GM23338 (cell line): ENCODE measurements around the gene EGFL8. TPM values are rescaled to one million over a fixed set of nuclear protein-coding genes. Genes with fewer than 3 reads are reported as not detected.

Experiments used
- ATAC-seq: fragments of 200-7000 bp; cut with Tn5 transposase; 3 replicates; pipeline ENCODE4 v1.9.1; 2020
- DNase-seq: peaks from one replicate; pipeline ENCODE4 v3.0.0-alpha.2; 2015; ENCODE audit warnings: low spot score
- H2AFZ ChIP-seq: fragments of 200-600 bp; sonication (generic); 2 replicates; pipeline ENCODE4 v1.8.0; 2016; ENCODE audit warnings: antibody characterized with exemption, mild to moderate bottlenecking, moderate library complexity
- H3F3A ChIP-seq: fragments of 200-600 bp; sonication (generic); replicated peaks from 2 replicates; pipeline ENCODE4 v1.8.0; 2017; ENCODE audit warnings: antibody characterized with exemption, mixed run types, low read depth
- H3K27ac ChIP-seq: fragments of 200-600 bp; sonication (generic); 2 replicates; pipeline ENCODE4 v1.6.1; 2016; ENCODE audit warnings: low read depth
- H3K27me3 ChIP-seq: fragments of 200-600 bp; sonication (generic); 2 replicates; pipeline ENCODE4 v1.8.0; 2016; ENCODE audit warnings: mild to moderate bottlenecking, mixed run types, moderate library complexity; ENCODE audit not compliant: insufficient read depth
- H3K36me3 ChIP-seq: fragments of 200-600 bp; sonication (generic); 2 replicates; pipeline ENCODE4 v1.8.0; 2016; ENCODE audit warnings: mild to moderate bottlenecking; ENCODE audit not compliant: insufficient read depth
- H3K4me1 ChIP-seq: fragments of 200-600 bp; sonication (generic); 2 replicates; pipeline ENCODE4 v1.8.0; 2016; ENCODE audit warnings: mild to moderate bottlenecking, moderate library complexity; ENCODE audit not compliant: insufficient read depth
- H3K4me2 ChIP-seq: fragments of 200-600 bp; sonication (generic); 2 replicates; pipeline ENCODE4 v1.7.1; 2017; ENCODE audit warnings: mixed run types
- H3K4me3 ChIP-seq: fragments of 200-600 bp; sonication (generic); 2 replicates; pipeline ENCODE4 v1.6.1; 2016; ENCODE audit warnings: mixed run types
- H3K79me2 ChIP-seq: fragments of 200-600 bp; sonication (generic); replicated peaks from 2 replicates; pipeline ENCODE4 v1.8.0; 2017; ENCODE audit warnings: mild to moderate bottlenecking; ENCODE audit not compliant: insufficient read depth
- H3K9me2 ChIP-seq: fragments of 200-600 bp; sonication (generic); 2 replicates; pipeline ENCODE4 v1.8.0; 2017; ENCODE audit not compliant: insufficient read depth
- H4K20me1 ChIP-seq: fragments of 200-600 bp; sonication (generic); replicated peaks from 2 replicates; pipeline ENCODE4 v1.8.0; 2017; ENCODE audit warnings: mild to moderate bottlenecking; ENCODE audit not compliant: insufficient read depth
- H3K27ac Mint-ChIP-seq: 2 replicates; pipeline ENCODE4 v1.8.0; 2020; ENCODE audit warnings: inconsistent platforms, mild to moderate bottlenecking, moderate library complexity, mixed read lengths
- H3K27me3 Mint-ChIP-seq: 3 replicates; pipeline ENCODE4 v1.8.0; 2022; ENCODE audit warnings: low read depth, mild to moderate bottlenecking, moderate library complexity, mixed read lengths, inconsistent platforms; ENCODE audit not compliant: insufficient read depth, poor library complexity
- H3K36me3 Mint-ChIP-seq: 3 replicates; pipeline ENCODE4 v1.8.0; 2021; ENCODE audit warnings: low read depth, mild to moderate bottlenecking, inconsistent platforms, moderate library complexity, mixed read lengths
- H3K4me1 Mint-ChIP-seq: 3 replicates; pipeline ENCODE4 v1.8.0; 2020; ENCODE audit warnings: mild to moderate bottlenecking, inconsistent platforms, mixed read lengths
- H3K4me3 Mint-ChIP-seq: 3 replicates; pipeline ENCODE4 v1.8.0; 2021; ENCODE audit warnings: moderate library complexity, mild to moderate bottlenecking, inconsistent platforms, mixed read lengths
- H3K9me3 Mint-ChIP-seq: 3 replicates; pipeline ENCODE4 v1.8.0; 2020; ENCODE audit warnings: moderate library complexity, mild to moderate bottlenecking, inconsistent platforms, mixed read lengths
- CREB1 ChIP-seq: fragments of 250-450 bp; sonication (Bioruptor Pico); IDR thresholded peaks from 2 replicates; pipeline ENCODE4 v1.5.0; 2020; ENCODE audit warnings: low read depth, mild to moderate bottlenecking, moderate library complexity
- EZH2 ChIP-seq: fragments of 200-600 bp; sonication (generic); IDR thresholded peaks from one replicate; pipeline ENCODE4 v1.8.0; 2017; ENCODE audit warnings: antibody characterized with exemption, mild to moderate bottlenecking, low read depth; ENCODE audit not compliant: unreplicated experiment
- EZH2phosphoT487 ChIP-seq: fragments of 200-600 bp; sonication (generic); IDR thresholded peaks from one replicate; pipeline ENCODE4 v1.8.1; 2018; ENCODE audit warnings: antibody characterized with exemption; ENCODE audit not compliant: unreplicated experiment
- NANOG ChIP-seq: IDR thresholded peaks from 2 replicates; pipeline ENCODE4 v1.6.1; 2016; ENCODE audit warnings: antibody characterized with exemption, borderline replicate concordance
- POLR2AphosphoS5 ChIP-seq: IDR thresholded peaks from 2 replicates; pipeline ENCODE4 v1.6.1; 2016; ENCODE audit warnings: antibody characterized with exemption, low read depth
- polyA plus RNA-seq: library from polyadenylated mRNA; unstranded; fragments of >200 nt; fragmentation: Nextera tagmentation; extraction: Ambion mirVana; gene quantifications from 2 replicates; pipeline ENCODE4 v1.2.1, GENCODE V29; 2016
- total RNA-seq: library from RNA; depleted of rRNA; stranded (reverse); fragments of >200 nt; shearing (Covaris generic); gene quantifications from 2 replicates; pipeline ENCODE4 v1.2.3, GENCODE V29; 2014

The EGFL8 gene
- total and polyA plus RNA-seq, 2 experiments from 2014 or later: 6.1 to 7.4 TPM

GRCh38 chr6:32175322-32175710 is 10.9 kb downstream of the EGFL8 start:
- peak overlapping the region; percentile 85 for H3K4me2 ChIP-seq
- Mint-ChIP-seq H3K27ac (peak overlapping the region; percentile 56; the same call in 1 of the 2 replicates), H3K4me3 (peak overlapping the region; percentile 79), H3K4me1 (peaks cover 43% of the 10 kb centered on the region), H3K9me3 (no peaks in the 10 kb centered on the region), H3K27me3 (peaks cover 22% of the 10 kb centered on the region), H3K36me3 (peaks cover 31% of the 10 kb centered on the region)
- H3K4me1 ChIP-seq: peaks cover 22% of the 10 kb centered on the region
- peaks cover 54% of the 10 kb centered on the region for H3K79me2 ChIP-seq
- peaks cover 14% of the 10 kb centered on the region; the same call in 1 of the 2 replicates for H4K20me1 ChIP-seq
- H3F3A ChIP-seq: 0 out of 2 replicates have a peak, but pooled peaks cover 7% of the 10 kb centered on the region
- H2AFZ ChIP-seq: no peak overlapping the region
- H3K9me2 ChIP-seq: no peaks in the 10 kb centered on the region
- H3K4me3 ChIP-seq: peak overlapping the region; percentile 79
- ATAC-seq: no peak
- 0 out of 2 replicates have a peak overlapping the region, but pooled peaks have one; percentile 45 for H3K27ac ChIP-seq
- peak; percentile 30 for DNase-seq
- H3K27me3 ChIP-seq: no peaks in the 10 kb centered on the region
- no peaks in the 10 kb centered on the region for H3K36me3 ChIP-seq
- no peak for TF ChIP-seq EZH2
- no peak for TF ChIP-seq NANOG
- no peak for TF ChIP-seq EZH2phosphoT487

GRCh38 chr6:32175711-32176475 is 11.5 kb downstream of the EGFL8 start, which contains the start of gene AGPAT1:
Gene AGPAT1, minus strand, starts transcription at chr6:32176084. Its CDS starts 4,588 bp downstream, at chr6:32171496.
- ATAC-seq (peak; percentile 66), DNase-seq (peak; percentile 98)
- TF ChIP-seq EZH2phosphoT487 (no peak), POLR2AphosphoS5 (peak; percentile 75), CREB1 (peak; percentile 48; the same call in 1 of the 2 replicates)
- peak within 1 kb of the TSS; percentile 79 for H3K4me3 ChIP-seq
- Mint-ChIP-seq H3K4me3 (peak within 1 kb of the TSS; percentile 79), H3K27me3 (peaks cover 19% of the 10 kb centered on the region), H3K4me1 (peaks cover 43% of the 10 kb centered on the region), H3K36me3 (peaks cover 31% of the 10 kb centered on the region), H3K27ac (peak within 1 kb of the TSS; percentile 91), H3K9me3 (no peaks in the 10 kb centered on the region)
- H3K79me2 ChIP-seq: peaks cover 54% of the 10 kb centered on the region
- H2AFZ ChIP-seq: no peak within 1 kb of the TSS
- H3F3A ChIP-seq: 0 out of 2 replicates have a peak, but pooled peaks cover 7% of the 10 kb centered on the region
- peaks cover 22% of the 10 kb centered on the region for H3K4me1 ChIP-seq
- no peaks in the 10 kb centered on the region for H3K9me2 ChIP-seq
- no peaks in the 10 kb centered on the region for H3K27me3 ChIP-seq
- H3K36me3 ChIP-seq: peaks cover 2% of the 10 kb centered on the region; the same call in 1 of the 2 replicates
- peaks cover 10% of the 10 kb centered on the region; the same call in 1 of the 2 replicates for H4K20me1 ChIP-seq
- H3K27ac ChIP-seq: peak within 1 kb of the TSS; percentile 93
- peak within 1 kb of the TSS; percentile 85 for H3K4me2 ChIP-seq

DNA sequence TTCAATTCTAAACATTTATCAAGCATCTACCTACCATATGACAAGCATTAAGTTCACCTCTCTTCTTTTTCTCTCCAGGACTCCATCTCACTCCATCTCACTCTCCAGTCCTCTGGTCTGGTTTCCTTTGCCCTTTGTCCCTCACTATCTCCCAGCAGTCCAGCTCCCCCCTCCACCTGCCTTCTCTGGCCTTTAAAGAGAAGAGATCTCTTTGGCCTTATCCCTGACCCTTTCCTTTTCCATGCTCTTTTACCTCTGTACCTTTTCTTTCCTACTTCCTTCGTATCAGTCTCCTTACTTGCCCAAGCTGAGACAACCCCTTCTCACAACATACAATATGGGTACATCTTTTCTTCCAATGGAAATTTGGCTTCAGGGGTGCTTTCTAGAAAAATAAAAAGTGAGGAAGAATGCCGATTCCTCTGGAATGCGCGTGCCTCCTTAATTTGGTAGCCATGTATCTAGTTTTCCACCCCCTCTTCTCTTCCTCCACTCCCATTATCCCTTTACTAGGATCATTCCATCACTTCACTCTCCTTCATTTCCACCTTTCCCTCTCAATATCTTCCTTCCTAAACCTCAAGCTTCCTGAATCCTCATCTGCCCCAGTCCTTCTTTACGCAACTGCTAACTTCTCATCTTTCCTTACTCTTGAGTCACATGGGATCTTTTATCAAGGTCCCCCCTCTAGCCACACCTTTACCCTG is 12.2 kb downstream of the EGFL8 start:
- no peak overlapping the region for H2AFZ ChIP-seq
- peak overlapping the region; percentile 91 for H3K27ac Mint-ChIP-seq
- H3K4me1 Mint-ChIP-seq: peaks cover 46% of the 10 kb centered on the region
- H3F3A ChIP-seq: 0 out of 2 replicates have a peak, but pooled peaks cover 7% of the 10 kb centered on the region
- H3K27me3 ChIP-seq: no peaks in the 10 kb centered on the region
- H3K27me3 Mint-ChIP-seq: peaks cover 19% of the 10 kb centered on the region
- no peak for TF ChIP-seq NANOG
- H3K4me1 ChIP-seq: peaks cover 22% of the 10 kb centered on the region
- peaks cover 2% of the 10 kb centered on the region; the same call in 1 of the 2 replicates for H3K36me3 ChIP-seq
- peaks cover 10% of the 10 kb centered on the region; the same call in 1 of the 2 replicates for H4K20me1 ChIP-seq
- no peaks in the 10 kb centered on the region for H3K9me3 Mint-ChIP-seq
- peaks cover 54% of the 10 kb centered on the region for H3K79me2 ChIP-seq
- peak overlapping the region; percentile 79 for H3K4me3 Mint-ChIP-seq
- peak; percentile 1 for ATAC-seq
- peak overlapping the region; percentile 79 for H3K4me3 ChIP-seq
- no peak for DNase-seq
- H3K4me2 ChIP-seq: peak overlapping the region; percentile 84
- peaks cover 31% of the 10 kb centered on the region for H3K36me3 Mint-ChIP-seq
- no peaks in the 10 kb centered on the region for H3K9me2 ChIP-seq
- H3K27ac ChIP-seq: peak overlapping the region; percentile 93
